ENCODE results near the gene ZNF33B. TPM values are rescaled to one million over a fixed set of nuclear protein-coding genes. Genes with fewer than 3 reads are reported as not detected.

ZNF33B gene
- total and polyA plus RNA-seq, 9 of the 15 experiments (the other 6 are each of a cell fraction or from before 2014, with no cell fraction given): 6.9 to 23.9 (median 15.4) TPM

DNA sequence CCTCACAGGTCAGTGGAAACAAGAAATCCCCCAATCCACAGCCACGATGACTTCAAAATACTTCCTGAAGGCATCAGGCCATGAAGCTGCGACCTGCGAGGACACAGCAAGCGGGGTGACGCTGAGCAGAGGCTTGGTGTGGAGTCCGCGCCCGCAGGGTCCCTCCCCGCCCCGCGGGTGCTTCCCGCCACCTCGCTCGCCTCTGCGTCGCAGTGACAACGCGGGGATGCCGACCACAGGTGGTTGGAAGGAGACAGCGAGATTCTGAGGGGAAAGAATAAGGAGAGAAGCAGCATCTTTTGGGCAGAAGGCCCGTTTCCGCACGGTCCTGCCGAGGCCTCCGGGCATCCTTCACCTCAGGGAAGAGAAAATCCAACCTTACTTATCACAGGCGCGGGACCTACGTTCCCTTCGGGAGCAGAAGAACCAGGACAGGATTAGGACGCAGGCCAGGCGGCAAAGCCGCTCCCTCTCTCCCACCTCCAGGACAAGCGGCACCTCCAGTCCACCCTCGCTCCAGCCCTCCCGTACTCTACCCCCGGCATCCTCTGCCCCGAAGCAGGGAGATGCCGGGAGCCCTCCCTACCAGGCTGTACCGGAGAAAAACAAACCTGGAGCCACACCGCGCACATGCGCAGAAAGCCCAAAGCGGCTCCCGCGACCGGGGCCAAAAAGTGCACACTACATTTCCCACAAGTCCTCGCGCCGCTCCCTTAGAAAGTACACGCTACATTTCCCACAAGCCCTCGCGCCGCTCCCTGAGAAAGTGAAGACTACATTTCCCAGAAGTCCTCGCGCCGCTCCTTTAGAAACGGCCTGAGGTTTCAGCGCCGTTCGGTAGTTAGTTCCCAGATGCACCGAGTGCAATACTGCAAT, 85.9 kb downstream of the ZNF33B start (continued):
- TF ChIP-seq, protein P1, sequence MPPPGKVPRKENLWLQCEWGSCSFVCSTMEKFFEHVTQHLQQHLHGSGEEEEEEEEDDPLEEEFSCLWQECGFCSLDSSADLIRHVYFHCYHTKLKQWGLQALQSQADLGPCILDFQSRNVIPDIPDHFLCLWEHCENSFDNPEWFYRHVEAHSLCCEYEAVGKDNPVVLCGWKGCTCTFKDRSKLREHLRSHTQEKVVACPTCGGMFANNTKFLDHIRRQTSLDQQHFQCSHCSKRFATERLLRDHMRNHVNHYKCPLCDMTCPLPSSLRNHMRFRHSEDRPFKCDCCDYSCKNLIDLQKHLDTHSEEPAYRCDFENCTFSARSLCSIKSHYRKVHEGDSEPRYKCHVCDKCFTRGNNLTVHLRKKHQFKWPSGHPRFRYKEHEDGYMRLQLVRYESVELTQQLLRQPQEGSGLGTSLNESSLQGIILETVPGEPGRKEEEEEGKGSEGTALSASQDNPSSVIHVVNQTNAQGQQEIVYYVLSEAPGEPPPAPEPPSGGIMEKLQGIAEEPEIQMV (tag; conservative IDR thresholded peaks at IDR 0.05; ENCODE audit: low read depth): no peak
- TF ChIP-seq SP2 (IDR thresholded peaks at IDR 0.05; ENCODE audit: extremely low read depth, low read depth, low read length, poor library complexity, severe bottlenecking) (no peak), POLR2G (IDR thresholded peaks at IDR 0.05; ENCODE audit: low read depth, low read length) (peak; percentile 84), FOXM1 (IDR thresholded peaks at IDR 0.05; ENCODE audit: low read depth) (no peak), FOXM1 (CRISPR knock-in tag; IDR thresholded peaks at IDR 0.05; ENCODE audit: low read depth) (0 out of 2 replicates have a peak, but pooled peaks have one; percentile 67), MXI1 (IDR thresholded peaks at IDR 0.05; ENCODE audit: low read depth, low read length) (peak; percentile 55; the same call in 1 of the 2 replicates), MYC (IDR thresholded peaks at IDR 0.05; ENCODE audit: low read depth, low read length) (peak; percentile 64), MYC (CRISPR knock-in tag; IDR thresholded peaks at IDR 0.05; ENCODE audit: borderline replicate concordance, low read depth) (no peak), L3MBTL2 (IDR thresholded peaks at IDR 0.05) (peak; percentile 98), KAT7 (CRISPR knock-in tag; IDR thresholded peaks at IDR 0.05; ENCODE audit: borderline replicate concordance) (no peak), BRD4 (IDR thresholded peaks at IDR 0.05) (no peak), RHOXF2B (CRISPR knock-in tag; conservative IDR thresholded peaks at IDR 0.05) (no peak), HEY1 (CRISPR knock-in tag; IDR thresholded peaks at IDR 0.05; ENCODE audit: borderline replicate concordance) (no peak), PKNOX1 (IDR thresholded peaks at IDR 0.05) (no peak)
- TF ChIP-seq, protein P2, sequence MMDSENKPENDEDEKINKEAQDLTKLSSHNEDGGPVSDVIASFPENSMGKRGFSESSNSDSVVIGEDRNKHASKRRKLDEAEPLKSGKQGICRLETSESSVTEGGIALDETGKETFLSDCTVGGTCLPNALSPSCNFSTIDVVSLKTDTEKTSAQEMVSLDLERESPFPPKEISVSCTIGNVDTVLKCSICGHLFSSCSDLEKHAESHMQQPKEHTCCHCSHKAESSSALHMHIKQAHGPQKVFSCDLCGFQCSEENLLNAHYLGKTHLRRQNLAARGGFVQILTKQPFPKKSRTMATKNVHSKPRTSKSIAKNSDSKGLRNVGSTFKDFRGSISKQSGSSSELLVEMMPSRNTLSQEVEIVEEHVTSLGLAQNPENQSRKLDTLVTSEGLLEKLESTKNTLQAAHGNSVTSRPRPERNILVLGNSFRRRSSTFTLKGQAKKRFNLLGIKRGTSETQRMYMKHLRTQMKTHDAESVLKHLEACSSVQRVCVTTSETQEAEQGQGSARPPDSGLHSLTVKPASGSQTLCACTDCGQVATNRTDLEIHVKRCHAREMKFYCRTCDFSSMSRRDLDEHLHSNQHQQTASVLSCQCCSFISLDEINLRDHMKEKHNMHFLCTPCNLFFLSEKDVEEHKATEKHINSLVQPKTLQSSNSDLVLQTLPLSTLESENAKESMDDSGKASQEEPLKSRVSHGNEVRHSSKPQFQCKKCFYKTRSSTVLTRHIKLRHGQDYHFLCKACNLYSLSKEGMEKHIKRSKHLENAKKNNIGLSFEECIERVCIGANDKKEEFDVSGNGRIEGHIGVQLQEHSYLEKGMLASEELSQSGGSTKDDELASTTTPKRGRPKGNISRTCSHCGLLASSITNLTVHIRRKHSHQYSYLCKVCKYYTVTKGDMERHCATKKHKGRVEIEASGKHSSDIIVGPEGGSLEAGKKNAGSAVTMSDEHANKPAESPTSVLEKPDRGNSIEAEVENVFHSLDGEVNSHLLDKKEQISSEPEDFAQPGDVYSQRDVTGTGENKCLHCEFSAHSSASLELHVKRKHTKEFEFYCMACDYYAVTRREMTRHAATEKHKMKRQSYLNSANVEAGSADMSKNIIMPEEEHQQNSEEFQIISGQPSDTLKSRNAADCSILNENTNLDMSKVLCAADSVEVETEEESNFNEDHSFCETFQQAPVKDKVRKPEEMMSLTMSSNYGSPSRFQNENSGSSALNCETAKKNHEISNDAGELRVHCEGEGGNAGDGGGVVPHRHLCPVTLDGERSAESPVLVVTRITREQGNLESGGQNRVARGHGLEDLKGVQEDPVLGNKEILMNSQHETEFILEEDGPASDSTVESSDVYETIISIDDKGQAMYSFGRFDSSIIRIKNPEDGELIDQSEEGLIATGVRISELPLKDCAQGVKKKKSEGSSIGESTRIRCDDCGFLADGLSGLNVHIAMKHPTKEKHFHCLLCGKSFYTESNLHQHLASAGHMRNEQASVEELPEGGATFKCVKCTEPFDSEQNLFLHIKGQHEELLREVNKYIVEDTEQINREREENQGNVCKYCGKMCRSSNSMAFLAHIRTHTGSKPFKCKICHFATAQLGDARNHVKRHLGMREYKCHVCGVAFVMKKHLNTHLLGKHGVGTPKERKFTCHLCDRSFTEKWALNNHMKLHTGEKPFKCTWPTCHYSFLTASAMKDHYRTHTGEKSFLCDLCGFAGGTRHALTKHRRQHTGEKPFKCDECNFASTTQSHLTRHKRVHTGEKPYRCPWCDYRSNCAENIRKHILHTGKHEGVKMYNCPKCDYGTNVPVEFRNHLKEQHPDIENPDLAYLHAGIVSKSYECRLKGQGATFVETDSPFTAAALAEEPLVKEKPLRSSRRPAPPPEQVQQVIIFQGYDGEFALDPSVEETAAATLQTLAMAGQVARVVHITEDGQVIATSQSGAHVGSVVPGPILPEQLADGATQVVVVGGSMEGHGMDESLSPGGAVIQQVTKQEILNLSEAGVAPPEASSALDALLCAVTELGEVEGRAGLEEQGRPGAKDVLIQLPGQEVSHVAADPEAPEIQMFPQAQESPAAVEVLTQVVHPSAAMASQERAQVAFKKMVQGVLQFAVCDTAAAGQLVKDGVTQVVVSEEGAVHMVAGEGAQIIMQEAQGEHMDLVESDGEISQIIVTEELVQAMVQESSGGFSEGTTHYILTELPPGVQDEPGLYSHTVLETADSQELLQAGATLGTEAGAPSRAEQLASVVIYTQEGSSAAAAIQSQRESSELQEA (IDR thresholded peaks at IDR 0.05; ENCODE audit: low read depth): no peak
